ENCODE data around the gene RAB15. TPM values are rescaled to one million over a fixed set of nuclear protein-coding genes. Genes with fewer than 3 reads are reported as not detected.

RAB15 gene
- total RNA-seq, 1 experiment from 2014 or later: 3.3 TPM

- RAD21 ChIA-PET (ENCODE audit: low non-redundant PET in 1 of 2, low total read pairs in 2 of 2, uncharacterized antibody in 2 of 2, unreplicated experiment in 2 of 2): no interaction called here
- no peaks in the 10 kb centered on the region for H3K36me3 ChIP-seq (ENCODE audit: control insufficient read depth in 1 of 2, insufficient read depth in 2 of 2, low read length in 2 of 2)
- intact Hi-C loops (cut with micrococcal nuclease): no loop called here
- H3K9ac ChIP-seq (ENCODE audit: low read length): no peak overlapping the region
- no peak for DNase-seq (ENCODE audit: low read depth, low spot score)
- POLR2A ChIA-PET: no interaction called here
- H3K79me2 ChIP-seq (ENCODE audit: insufficient read depth, low read length): no peaks in the 10 kb centered on the region
- H4K20me1 ChIP-seq (ENCODE audit: insufficient read depth): no peaks in the 10 kb centered on the region
- no peak overlapping the region for H3K27ac ChIP-seq (ENCODE audit: low read depth, low read length)
- no peaks in the 10 kb centered on the region for H3K9me3 ChIP-seq (ENCODE audit: control insufficient read depth in 1 of 2, insufficient read depth in 1 of 2, low read depth in 1 of 2, low read length in 2 of 2)
- no peak overlapping the region for H3K4me3 ChIP-seq (replicated peaks in 1 of 2; ENCODE audit: low read depth in 1 of 2, low read length in 2 of 2)
- no peaks in the 10 kb centered on the region for H3K9me2 ChIP-seq (ENCODE audit: insufficient read depth)
- BruUV-seq (replicated peaks): no TSS peak
- CTCF ChIA-PET: no interaction called here
- no peak overlapping the region for H2AFZ ChIP-seq (ENCODE audit: low read depth, low read length, poor library complexity, severe bottlenecking)
- H3K4me1 ChIP-seq (ENCODE audit: control insufficient read depth in 1 of 2, insufficient read depth in 2 of 2, low read length in 2 of 2): no peaks in the 10 kb centered on the region
- no peak overlapping the region for H3K4me2 ChIP-seq (ENCODE audit: low read length)
- no peak for ATAC-seq
- H3K27me3 ChIP-seq (ENCODE audit: insufficient read depth, low read length): no peaks in the 10 kb centered on the region
- TF ChIP-seq JUND (IDR thresholded peaks at IDR 0.05) (no peak), YY1 (IDR thresholded peaks at IDR 0.05; ENCODE audit: extremely low read depth, insufficient replicate concordance, low read depth, low read length) (no peak), POLR2AphosphoS5 (IDR thresholded peaks at IDR 0.05; ENCODE audit: low read depth, low read length) (no peak), ZNF274 (IDR thresholded peaks at IDR 0.05; ENCODE audit: low read depth, low read length) (no peak), EZH2phosphoT487 (IDR thresholded peaks at IDR 0.05; ENCODE audit: borderline replicate concordance) (no peak), SRF (IDR thresholded peaks at IDR 0.05; ENCODE audit: low read depth) (no peak), SP1 (IDR thresholded peaks at IDR 0.05; ENCODE audit: low read depth) (no peak), POLR2A (IDR thresholded peaks at IDR 0.05; ENCODE audit: borderline replicate concordance, extremely low read depth, insufficient read depth, insufficient read length) (no peak), CTCF (IDR thresholded peaks at IDR 0.05 in 2 of 3, conservative IDR thresholded peaks at IDR 0.05 in 1 of 3; ENCODE audit: borderline replicate concordance in 1 of 3, insufficient read depth in 1 of 3, low read depth in 2 of 3, low read length in 2 of 3) (no peak), EZH2 (IDR thresholded peaks at IDR 0.05) (no peak), ELF1 (IDR thresholded peaks at IDR 0.05; ENCODE audit: borderline replicate concordance, low read depth) (no peak), CBX3 (IDR thresholded peaks at IDR 0.05; ENCODE audit: low read depth) (no peak), FOSL1 (IDR thresholded peaks at IDR 0.05; ENCODE audit: low read depth) (no peak), RAD21 (IDR thresholded peaks at IDR 0.05; ENCODE audit: low read depth) (no peak), EGR1 (IDR thresholded peaks at IDR 0.05; ENCODE audit: low read depth) (no peak), ZBTB33 (IDR thresholded peaks at IDR 0.05; ENCODE audit: extremely low read depth, insufficient replicate concordance, low read length) (no peak), TCF7L2 (IDR thresholded peaks at IDR 0.05; ENCODE audit: borderline replicate concordance, extremely low read depth, insufficient read depth, insufficient read length) (no peak), CEBPB (IDR thresholded peaks at IDR 0.05; ENCODE audit: low read depth) (no peak)
- TF ChIP-seq, protein P1, sequence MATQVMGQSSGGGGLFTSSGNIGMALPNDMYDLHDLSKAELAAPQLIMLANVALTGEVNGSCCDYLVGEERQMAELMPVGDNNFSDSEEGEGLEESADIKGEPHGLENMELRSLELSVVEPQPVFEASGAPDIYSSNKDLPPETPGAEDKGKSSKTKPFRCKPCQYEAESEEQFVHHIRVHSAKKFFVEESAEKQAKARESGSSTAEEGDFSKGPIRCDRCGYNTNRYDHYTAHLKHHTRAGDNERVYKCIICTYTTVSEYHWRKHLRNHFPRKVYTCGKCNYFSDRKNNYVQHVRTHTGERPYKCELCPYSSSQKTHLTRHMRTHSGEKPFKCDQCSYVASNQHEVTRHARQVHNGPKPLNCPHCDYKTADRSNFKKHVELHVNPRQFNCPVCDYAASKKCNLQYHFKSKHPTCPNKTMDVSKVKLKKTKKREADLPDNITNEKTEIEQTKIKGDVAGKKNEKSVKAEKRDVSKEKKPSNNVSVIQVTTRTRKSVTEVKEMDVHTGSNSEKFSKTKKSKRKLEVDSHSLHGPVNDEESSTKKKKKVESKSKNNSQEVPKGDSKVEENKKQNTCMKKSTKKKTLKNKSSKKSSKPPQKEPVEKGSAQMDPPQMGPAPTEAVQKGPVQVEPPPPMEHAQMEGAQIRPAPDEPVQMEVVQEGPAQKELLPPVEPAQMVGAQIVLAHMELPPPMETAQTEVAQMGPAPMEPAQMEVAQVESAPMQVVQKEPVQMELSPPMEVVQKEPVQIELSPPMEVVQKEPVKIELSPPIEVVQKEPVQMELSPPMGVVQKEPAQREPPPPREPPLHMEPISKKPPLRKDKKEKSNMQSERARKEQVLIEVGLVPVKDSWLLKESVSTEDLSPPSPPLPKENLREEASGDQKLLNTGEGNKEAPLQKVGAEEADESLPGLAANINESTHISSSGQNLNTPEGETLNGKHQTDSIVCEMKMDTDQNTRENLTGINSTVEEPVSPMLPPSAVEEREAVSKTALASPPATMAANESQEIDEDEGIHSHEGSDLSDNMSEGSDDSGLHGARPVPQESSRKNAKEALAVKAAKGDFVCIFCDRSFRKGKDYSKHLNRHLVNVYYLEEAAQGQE (IDR thresholded peaks at IDR 0.05; ENCODE audit: low read depth): no peak
- TF ChIP-seq, protein P2, sequence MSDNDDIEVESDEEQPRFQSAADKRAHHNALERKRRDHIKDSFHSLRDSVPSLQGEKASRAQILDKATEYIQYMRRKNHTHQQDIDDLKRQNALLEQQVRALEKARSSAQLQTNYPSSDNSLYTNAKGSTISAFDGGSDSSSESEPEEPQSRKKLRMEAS (IDR thresholded peaks at IDR 0.05): no peak
Observed at GRCh38 chr14:64950889-64951288, 21.2 kb downstream of the RAB15 start.
